Measurements from ENCODE around the gene PTRH1.
"Not testable (repeated sequence)": the region's sequence is repeated elsewhere in the genome, so short reads cannot be mapped to it uniquely, and the experiment has no call there.

Gene PTRH1, protein sequence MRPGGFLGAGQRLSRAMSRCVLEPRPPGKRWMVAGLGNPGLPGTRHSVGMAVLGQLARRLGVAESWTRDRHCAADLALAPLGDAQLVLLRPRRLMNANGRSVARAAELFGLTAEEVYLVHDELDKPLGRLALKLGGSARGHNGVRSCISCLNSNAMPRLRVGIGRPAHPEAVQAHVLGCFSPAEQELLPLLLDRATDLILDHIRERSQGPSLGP

DNA sequence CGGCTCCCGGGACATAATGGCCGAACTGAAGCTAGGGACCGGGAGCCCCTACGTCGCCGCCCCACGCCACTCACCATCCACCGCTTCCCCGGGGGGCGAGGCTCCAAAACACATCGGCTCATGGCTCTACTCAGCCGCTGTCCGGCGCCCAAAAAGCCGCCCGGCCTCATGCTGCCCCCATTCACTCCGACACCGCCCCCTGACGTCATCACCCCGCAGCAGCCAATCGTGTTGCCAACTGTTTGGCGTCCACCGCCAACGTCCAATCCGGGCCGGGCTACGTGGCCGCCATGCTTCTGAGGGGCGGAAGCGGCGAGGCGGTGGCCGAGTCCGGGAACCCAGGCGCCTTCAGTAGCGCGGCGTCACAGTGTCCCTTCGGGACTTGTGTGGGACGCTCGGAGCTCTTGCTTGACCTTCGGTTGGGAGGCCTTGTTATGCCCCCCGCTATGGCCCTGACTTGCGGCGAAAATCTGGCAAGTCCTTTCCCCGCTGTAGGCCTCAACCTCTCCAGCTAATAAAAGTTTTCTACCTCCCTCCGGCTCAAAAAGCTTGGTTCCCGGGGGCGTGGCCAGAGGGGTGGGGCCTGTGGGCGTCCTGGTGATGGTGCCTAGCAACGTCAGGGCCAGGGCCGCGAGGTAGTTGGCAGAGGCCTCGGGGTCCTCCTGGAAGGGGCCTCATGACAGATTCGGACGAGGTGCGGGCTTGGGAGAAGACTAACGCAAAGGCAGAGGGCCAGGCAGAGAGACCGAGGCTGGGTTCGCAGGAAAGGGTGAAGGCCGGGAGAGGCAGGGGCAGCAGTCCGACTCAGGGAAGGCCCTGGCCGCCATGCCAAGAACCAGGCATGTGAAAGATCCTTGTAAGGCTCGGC is at the start of gene PTRH1, which contains the start of gene TTC16:
PTRH1 (minus strand) TSS at position 194 of the 868 bp plus-strand sequence; CDS start at position 170, 24 bp downstream.
TTC16 (plus strand) TSS at position 610 of the 868 bp plus-strand sequence; CDS start at position 677, 67 bp downstream.
- DNase-seq = peak; percentile 94

DNA sequence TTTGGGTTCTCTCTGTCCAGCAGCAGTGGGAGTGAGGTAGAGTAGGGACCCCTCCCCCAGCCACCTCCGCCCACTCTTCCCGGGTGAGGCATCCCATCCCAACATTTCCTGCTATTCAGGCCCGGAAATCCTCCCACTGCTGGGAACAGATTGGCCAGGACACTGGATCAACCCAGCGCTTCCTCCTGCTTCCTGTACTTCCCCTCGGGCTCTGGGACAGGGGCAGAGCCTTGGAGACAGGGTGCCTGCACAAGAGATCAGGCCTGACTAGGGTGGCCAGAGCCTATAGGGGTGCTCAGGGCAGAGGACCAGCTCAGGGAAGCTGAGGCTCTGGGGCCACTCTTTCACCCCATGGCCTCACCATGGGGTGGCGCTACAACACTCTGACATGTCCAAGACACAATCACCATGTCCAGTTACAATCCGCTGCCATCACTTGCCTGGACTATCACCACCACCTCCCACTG is 48.5 kb upstream of the PTRH1 start:
- DNase-seq = no peak

DNA sequence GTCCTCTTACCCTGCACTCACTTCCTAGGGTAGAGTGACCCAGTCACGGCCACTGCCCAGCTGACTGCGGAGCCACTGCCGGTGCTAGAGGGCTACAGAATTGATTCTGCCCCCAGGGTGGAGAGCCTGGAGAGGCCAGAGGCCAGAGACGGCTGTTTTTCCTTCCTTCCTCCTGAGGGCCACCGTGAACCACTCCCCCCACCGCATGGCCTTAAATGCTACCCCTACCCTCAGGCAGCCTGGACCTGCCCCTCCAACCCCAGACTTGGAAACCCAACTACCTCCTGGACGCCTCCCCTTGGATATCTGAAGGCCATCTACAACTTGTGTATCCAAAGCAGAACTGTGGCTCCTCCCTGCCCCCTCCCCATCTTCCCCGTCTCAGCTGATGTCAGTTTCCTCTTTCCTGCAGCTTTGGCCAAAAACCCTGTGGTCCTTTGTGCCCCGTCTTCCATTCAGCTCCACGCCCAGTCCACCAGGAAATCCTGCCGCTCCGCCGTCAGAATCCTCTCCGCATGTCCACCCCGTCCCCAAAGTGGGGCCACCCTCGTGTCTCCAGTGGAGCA is 46.7 kb upstream of the PTRH1 start:
- no peak for DNase-seq

DNA sequence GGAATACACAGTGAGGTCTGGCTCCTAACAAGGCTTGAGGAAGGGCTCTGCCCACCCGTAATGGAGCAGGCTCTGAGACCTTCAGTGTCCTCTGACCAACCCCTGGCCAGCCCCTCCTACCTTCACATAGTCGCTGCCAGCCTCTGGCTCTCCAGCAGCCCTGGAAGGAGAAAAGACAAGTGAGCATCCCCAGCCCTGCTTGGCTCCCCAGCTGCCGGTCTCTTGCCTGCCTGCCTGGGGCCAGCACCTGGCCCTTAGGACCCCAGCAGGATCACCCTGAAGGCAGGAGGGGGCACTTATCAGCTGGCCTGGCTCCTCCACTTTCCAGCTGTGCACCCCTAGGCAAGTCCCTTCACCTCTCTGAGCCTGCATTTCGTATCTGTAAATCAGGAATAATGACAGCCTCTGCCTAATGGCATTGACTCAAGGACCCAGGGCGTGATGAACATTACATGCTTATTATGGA is 46.1 kb upstream of the PTRH1 start:
- DNase-seq = no peak

DNA sequence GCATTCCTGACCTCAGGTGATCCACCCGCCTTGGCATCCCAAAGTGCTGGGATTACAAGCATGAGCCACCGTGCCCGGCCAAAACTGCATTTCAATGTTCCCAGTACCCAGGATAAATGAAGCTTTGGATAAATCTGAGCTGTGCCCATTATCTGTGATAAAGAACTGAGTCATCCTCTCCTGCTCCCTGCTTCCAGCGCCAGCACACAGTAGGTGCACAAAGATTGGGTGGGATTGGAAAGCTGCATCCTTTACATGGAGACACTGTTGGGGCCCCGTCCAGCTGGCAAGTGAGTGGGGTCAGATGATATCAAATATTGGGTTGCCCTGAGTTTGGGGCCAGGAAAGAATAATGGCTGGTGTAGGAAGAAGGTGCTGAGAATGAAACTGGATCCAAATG is 45.6 kb upstream of the PTRH1 start:
- DNase-seq = no peak

DNA sequence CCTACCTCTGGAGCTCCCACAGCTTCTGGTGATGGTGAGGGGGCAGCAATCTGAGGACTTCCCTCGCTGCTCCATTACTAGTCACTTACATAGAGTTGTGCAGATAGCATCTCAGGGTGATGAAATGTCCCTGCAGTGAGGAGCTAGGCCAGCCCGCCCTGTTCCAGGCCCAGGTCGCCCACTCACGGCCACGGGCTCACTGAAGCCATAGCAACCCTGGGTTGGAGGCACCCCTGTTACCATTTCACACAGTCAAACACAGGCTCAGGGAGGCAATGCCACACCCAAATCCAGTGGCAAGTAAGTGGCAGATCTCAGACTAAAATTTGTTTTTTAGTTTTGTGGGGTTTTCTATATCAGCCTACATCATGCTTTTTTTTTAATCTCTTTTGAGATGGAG is 43.4 kb upstream of the PTRH1 start:
- no peak for DNase-seq

DNA sequence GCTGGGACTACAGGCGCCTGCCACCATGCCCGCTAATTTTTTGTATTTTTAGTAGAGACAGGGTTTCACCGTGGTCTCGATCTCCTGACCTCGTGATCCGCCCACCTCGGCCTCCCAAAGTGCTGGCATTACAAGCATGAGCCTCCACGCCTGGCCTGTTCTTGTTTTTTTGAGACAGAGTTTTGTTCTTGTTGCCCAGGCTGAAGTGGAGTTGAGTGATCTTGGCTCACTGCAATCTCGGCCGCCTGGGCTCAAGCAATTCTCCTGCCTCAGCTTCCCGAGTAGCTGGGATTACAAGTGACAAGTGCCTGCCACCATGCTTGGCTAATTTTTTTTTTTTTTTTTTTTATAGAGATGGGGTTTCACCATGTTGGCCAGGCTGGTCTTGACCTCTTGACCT is 41.3 kb upstream of the PTRH1 start:
- DNase-seq = not testable (repeated sequence)

DNA sequence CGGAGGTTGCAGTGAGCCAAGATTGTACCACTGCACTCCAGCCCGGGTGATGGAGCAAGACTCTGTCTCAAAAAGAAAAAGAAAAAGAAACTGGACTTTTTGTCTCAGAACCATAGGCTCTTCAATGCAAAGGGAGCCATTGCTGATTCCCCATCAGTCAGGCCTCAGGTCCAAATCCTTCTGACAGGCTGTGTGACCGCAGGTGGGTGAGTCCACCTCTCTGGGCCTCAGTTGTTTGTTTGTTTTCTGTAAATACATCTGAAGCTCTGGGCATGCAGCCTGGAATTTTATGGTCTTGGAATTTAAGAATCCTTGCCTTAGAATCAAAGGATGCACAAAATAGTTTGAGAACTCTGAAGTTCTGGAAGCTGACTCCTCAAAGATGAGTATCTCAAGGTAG is 40.8 kb upstream of the PTRH1 start:
- no peak for DNase-seq

DNA sequence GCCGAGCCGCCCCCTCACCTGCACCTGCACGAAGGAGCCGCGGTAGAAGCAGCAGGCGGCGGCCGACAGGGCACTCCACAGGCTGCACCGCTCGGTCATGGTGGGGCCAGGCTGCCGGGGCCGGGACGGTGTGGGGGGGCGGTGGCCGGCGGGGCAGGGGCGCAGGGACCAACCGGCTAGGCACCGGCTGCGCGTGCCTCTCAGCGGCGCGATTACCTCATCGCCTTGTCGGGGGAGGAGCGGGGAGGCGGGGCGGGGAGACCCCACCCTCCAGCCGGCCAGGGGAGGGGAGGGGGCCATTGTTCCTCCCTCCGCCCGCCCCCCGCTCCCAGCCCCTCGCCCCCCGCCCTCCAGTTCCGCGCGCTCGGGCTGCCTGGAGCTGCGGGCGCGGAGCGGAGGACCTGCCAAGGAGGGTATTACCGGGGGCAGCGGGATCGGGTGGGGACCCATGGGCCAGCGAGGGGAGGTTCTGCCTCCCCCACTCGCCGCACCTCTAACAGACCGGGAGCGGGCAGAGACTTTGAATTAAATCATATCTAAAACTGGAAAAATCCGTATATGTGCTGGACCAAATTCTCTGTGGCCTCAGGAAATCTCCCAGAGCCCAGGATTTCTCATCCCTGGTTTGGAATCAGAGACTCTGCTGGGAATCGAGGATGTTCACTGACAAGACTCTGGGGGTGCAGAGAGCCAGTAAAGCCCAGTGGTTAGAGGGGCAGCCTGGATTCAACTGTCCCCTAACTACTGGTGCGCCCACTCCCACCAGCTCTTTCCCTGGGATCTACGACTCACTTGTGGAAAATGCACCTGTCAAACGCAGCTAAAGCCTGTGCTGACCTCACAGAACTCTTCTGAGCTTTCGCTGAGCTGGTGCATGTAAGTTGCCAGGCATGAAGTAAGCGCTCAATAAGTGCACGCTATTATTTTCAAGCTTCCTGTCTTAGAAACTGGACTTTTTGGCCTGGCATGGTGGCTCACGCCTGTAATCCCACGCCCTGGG is 39.9 kb upstream of the PTRH1 start:
- no peak for DNase-seq

DNA sequence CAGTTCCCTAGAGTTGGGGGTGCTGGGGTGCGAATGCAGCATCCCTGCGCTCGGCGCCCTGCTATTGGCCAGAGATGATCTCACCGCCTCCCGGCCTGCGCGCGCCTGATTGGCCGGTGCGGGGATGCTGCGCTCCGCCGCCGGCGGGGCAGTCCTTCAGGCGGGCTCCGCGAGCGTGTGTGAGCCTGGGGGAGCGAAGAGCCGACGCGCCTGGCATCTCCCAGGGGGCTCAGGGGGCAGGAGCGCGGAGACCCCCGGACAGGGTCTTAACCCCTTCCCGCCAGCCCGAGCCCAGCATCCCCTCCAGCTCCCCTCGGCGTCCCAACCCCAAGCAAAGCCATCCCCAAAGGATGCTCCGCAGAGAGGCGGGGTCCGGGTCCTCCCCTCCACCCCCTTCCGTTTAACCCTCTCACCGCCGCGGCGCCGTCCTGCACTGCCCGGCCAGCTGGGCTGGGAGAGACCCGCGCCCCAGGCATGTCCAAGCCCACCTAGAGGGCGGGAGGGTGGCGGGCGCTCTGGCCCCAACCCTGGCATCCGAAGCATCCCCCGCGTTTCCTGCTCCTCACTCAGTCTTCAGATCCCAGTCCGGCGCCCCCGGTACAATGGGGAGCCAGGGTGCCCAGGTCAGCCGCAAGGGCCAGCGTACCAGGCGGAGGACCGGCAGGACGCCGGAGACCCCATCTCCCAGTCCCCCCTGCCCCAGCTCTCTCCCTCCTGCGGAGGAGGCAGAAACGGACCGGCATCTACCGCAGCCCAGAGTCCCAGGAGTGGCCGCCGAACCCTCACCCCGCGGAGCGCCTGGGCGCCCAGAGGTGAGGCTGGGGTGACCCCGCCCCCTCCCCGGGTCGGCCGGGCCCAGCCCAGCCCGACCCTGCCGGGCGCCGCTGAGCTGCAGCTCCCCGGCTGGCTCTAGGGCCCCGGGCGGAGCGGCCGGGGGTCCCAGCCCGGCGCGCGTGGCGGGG is 38.9 kb upstream of the PTRH1 start:
- no peak for DNase-seq

DNA sequence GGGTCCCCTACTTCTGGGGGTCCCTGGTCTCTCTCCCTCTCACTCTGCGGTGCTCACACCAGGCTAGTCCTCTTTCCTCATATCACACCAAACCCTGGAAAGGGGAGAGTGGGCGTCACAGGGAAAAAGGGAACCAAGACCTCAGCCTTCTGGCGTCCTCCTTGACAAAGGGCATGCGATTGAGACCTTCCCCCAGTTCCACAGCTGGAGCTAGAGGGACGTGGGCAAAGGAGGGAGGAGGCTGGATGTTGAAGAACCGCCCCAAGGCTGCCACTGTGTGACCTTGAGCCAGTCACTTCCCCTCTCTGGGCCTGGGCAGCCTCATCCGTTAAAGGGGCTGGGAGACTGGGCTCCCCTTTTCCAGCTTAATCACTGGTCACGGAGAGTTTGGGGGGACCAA is 38.2 kb upstream of the PTRH1 start:
- DNase-seq = no peak

DNA sequence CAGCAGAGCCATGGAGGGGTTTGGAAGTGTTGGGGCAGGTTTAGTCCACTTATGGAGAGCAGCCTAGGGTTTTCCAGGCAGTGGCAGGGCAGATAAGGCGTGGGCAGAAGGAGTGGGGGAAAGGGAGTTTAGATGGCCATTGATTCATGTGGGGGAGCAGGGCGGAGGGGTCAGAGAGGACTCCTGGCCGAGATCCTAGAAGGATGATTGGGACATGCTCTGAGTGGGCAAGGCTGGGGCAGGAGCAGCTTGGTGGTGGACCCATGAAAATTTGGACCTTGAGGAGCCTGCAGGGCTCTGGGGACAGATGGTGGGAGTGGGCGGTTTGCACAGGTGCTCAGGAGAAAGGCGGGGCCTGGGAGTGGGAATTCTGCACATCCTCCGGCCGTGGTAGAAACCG is 37.7 kb upstream of the PTRH1 start:
- no peak for DNase-seq

DNA sequence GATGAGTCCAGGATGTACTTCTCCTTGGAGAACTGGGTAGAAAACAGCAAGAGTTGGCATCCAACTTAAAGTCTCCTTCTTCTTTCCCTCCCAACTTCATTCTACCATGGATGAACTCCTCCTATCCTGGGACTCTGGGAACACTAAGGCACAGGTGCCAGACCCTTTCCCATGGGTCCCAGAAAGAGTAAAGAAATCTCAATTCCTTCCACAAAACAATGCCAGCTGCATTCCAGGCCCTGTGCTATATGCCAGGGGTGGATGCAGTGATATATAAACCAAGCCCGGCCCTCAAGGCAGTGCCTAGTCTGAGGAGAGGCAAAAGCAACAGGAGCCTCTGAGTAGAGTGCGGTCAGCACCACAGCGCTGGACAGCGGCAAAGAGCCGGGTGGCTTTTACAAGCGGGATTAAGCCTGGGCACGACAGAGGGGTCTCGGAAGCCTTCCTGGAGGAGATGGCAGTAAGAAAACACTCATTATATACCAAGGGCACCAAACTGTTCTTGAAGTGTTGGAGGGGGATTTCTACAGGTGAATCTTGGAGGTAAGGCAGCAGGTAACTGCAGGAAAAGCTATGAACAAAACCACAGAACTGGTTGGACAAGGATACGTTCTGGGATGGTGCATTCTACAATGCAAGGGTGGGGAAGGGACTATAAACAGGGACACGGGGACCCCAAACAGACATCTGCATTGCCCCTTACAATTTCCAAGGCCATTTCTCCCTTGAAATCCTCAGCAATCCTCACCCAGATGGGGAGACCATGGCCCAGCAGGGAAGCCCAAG is 36.0 kb upstream of the PTRH1 start:
- DNase-seq = no peak

DNA sequence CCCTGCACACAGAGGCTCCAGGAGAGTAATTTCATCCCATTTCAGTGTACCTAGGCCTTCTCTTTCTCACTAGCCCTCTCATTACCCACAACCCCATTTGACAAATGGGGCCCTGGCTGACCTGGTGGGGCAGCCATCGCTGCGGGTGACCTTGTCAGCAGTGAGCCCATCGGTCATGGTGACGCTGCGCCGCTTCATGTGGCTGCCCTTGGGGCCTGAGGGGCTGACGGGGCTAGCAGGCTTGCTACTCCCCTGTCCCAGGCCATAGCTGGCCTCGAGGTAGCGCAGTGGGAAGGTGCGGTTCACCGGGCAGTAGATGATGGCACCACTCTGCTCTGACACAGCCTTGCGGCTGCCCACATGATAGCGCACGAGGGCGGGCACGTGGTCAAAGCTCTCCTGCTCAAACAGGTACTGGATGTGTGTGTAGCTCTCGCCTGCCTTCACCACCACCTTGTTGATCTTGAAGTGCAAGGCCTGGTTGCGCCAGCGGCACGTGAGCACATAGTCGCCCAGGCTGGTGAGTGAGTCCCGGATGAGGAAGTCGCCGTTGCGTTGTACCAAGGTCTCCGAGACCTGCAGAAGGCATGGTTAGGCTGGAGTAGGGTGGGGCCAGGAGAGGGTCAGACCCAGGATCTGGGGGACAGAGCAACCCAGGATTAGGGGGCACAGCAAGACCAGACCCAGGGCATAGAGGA is 33.8 kb upstream of the PTRH1 start:
- DNase-seq = no peak

DNA sequence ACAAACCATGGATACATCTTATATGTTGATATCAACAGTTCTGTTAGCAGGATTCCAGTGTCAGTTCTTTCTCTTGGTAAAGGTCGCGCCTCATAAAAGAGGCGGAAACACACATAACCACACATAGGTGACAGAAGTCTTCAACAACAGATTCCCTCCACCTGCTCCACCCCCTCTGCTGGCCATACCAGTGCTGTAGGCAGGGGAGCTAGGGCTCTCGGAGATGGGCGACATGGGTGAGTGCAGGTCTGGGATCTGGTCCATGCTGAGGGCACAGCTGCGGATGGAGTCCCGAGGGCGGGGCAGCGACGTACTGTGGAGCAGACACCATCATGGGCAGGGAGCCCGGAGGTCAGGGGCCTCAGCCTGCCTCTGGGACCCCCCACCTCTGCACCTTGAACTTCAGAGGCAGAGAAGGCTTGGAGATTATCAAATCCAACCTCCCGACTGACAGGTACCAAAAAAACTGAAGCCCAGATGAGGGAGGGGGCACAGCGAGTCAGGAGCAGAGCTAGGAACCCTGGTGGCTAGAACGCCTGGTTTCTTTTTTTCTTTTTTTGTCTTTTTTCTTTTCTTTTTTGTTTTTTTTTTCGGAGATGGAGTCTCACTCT is 31.6 kb upstream of the PTRH1 start:
- DNase-seq = no peak

DNA sequence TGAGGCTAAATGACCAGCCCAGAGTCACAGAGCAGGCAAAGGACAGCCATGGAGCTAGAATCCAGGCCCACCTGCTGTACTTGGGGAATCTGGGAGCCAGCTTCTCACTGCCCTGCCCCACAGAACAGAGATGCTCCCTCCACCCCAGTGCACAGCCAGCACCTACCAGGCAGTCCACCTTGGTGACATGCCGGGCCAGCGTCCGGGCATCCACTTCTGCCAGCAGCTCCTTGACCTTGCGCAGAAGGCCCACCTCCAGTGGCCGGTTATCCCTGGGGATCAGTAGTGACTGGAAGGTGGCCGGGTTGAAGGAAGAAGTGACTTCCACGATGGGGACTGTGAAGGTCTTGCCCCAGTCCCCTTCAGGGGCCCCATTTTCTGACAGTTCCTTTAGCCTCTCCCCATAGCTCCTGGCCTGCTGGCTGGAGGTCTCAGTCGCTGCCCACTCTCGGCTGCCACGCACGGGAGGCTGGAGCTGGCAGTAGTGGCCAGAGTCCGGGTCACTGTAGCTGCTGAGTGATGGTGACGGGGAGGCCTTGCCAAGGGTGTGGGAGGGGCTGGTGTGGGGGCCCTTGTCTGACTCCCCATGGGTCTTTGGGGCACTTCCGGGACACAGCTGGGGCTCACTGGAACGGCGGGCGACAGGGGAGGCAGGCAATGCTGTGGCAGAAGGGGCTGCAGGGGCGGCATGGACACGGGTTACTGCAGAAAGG is 29.1 kb upstream of the PTRH1 start:
- DNase-seq = no peak

DNA sequence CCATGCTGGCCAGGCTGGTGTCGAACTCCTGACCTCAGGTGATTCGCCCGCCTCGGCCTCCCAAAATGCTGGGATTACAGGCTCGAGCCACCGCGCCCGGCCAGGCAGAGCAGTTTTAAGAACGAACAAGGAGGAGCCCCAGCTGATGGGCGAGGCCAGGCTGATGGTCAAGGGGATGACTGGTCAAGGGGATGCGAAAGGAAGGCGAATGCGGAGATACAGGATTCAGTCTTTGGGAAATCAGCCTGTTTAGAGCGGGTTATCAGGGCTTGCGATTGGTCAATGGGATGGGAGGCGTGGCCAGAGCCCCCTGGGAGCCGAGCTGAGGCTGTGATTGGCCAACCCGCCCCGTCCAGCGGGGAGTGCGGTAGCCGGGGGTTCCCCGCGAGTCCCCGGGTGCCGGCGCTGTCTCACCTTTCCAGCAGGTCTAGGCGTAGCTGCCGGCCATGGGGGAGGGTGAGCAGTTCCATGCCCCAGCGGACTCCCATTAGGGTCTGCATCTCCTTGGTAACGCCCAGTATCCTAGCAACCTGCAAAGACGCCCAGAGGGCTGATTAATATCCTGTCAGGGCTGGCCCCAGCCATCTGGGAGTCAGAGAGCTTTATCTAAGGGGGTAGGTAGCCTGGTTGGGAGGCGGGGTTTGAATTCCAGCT is 27.1 kb upstream of the PTRH1 start:
- DNase-seq = peak; percentile 73

DNA sequence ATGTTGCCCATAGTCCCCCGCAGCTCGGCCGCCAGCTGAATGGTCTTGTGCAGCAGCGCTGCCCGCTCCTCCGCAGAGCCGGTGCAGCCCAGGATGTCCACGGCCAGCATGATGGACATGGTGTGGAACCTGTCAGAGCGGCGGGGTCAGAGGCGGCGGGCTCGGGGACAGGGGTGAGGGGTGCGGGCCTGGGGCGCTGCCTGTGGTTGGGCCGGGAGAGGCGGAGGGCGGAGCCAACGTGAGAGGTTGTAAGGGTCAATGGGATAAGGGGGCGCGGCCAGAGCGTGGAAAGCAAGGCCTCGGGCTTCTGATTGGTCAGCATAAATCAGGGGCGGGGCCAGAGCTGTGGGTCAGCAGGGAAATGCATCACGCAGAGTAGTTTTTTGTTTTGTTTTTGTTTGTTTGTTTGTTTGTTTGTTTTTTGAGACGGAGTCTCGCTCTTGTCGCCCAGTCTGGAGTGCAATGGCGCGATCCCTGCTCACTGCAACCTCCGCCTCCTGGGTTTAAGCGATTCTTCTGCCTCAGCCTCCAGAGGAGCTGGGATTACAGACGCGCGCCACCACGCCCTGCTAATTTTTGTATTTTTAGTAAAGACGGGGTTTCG is 26.5 kb upstream of the PTRH1 start:
- peak; percentile 30 for DNase-seq

All from fibroblast of skin of right quadriceps (primary cell).